Prostate gland (tissue), 2 donors: ENCODE measurements around the gene IGSF9.

ENCODE experiments used
- CTCF ChIP-seq, 4 experiments: fragments of 200-600 bp in 2 of 4; fragments of 450-650 bp in 2 of 4; sonication (generic) in 2 of 4; IDR thresholded peaks; 1 replicate in 3 of 4; 2 replicates in 1 of 4; pipeline ENCODE4 v1.5.1; 2016 to 2019; ENCODE audit warnings: antibody characterized with exemption in 4 of 4, mild to moderate bottlenecking in 2 of 4, moderate library complexity in 2 of 4
- POLR2A ChIP-seq: fragments of 450-650 bp; IDR thresholded peaks from one replicate; pipeline ENCODE4 v1.6.1; 2016; ENCODE audit warnings: antibody characterized with exemption, mild to moderate bottlenecking

GRCh38 chr1:159944623-159945455 lies 574 bp downstream of the IGSF9 start:
- TF ChIP-seq CTCF (IDR thresholded peaks at IDR 0.05) (no peak), POLR2A (no peak)
